HG02588 (cell line): ENCODE measurements around the gene MLH3.
"Not testable (repeated sequence)": the region's sequence is repeated elsewhere in the genome, so short reads cannot be mapped to it uniquely, and the experiment has no call there.

Experiments used
- ATAC-seq: cut with Tn5 transposase; IDR thresholded peaks from one replicate; pipeline ENCODE4 v1.9.1; 2021; ENCODE audit warnings: mild to moderate bottlenecking, moderate library complexity; ENCODE audit not compliant: unreplicated experiment

MLH3 gene

GRCh38 chr14:75067765-75068164 is 16.5 kb upstream of the MLH3 start:
- not testable (repeated sequence) for ATAC-seq

- ATAC-seq = no peak
Observed at GRCh38 chr14:75067212-75067611, 15.9 kb upstream of the MLH3 start.

GRCh38 chr14:75066691-75067090 is 15.4 kb upstream of the MLH3 start:
- ATAC-seq = no peak

GRCh38 chr14:75064205-75064567 is 12.9 kb upstream of the MLH3 start:
- no peak for ATAC-seq

- peak; percentile 96 for ATAC-seq
Observed at GRCh38 chr14:75063491-75064204, 12.4 kb upstream of the MLH3 start, which contains the start of gene ACYP1. Gene ACYP1, minus strand, starts transcription at chr14:75064024. Its CDS starts 471 bp downstream, at chr14:75063553.

GRCh38 chr14:75063013-75063412 is 11.7 kb upstream of the MLH3 start:
- ATAC-seq = no peak

- no peak for ATAC-seq
Observed at GRCh38 chr14:75060420-75060819, 9.2 kb upstream of the MLH3 start.

- no peak for ATAC-seq
Observed at GRCh38 chr14:75059642-75060041, 8.4 kb upstream of the MLH3 start.

GRCh38 chr14:75054421-75054820 is 3.2 kb upstream of the MLH3 start:
- ATAC-seq = no peak

GRCh38 chr14:75053396-75054291 is 2.4 kb upstream of the MLH3 start:
- no peak for ATAC-seq

- no peak for ATAC-seq
Observed at GRCh38 chr14:75051556-75051899, 261 bp upstream of the MLH3 start.

GRCh38 chr14:75049731-75050201 is 1.5 kb downstream of the MLH3 start:
- no peak for ATAC-seq

GRCh38 chr14:75049136-75049535 is 2.1 kb downstream of the MLH3 start:
- no peak for ATAC-seq

- no peak for ATAC-seq
Observed at GRCh38 chr14:75048101-75048500, 3.2 kb downstream of the MLH3 start.

GRCh38 chr14:75047506-75047905 is 3.8 kb downstream of the MLH3 start:
- no peak for ATAC-seq

GRCh38 chr14:75046899-75047298 is 4.4 kb downstream of the MLH3 start:
- no peak for ATAC-seq

- no peak for ATAC-seq
Observed at GRCh38 chr14:75046275-75046674, 5.0 kb downstream of the MLH3 start.

- ATAC-seq = no peak
Observed at GRCh38 chr14:75044752-75045151, 6.5 kb downstream of the MLH3 start.

- no peak for ATAC-seq
Observed at GRCh38 chr14:75044322-75044721, 6.9 kb downstream of the MLH3 start.

- ATAC-seq = no peak
Observed at GRCh38 chr14:75042035-75042434, 9.2 kb downstream of the MLH3 start.

GRCh38 chr14:75041613-75042012 is 9.7 kb downstream of the MLH3 start:
- ATAC-seq = no peak

GRCh38 chr14:75040959-75041358 is 10.3 kb downstream of the MLH3 start:
- no peak for ATAC-seq
